Neutrophil (primary cell): ENCODE results near the gene COX4I2.
A peak's percentile ranks its signal among the peaks of the same experiment; 100 is the strongest.

Experiments
- H3K27ac ChIP-seq: fragments of 200-600 bp; sonication (generic); 2 replicates; pipeline ENCODE4 v1.5.1; 2016; ENCODE audit warnings: mild to moderate bottlenecking, moderate library complexity
- H3K27me3 ChIP-seq: fragments of 200-600 bp; sonication (generic); 2 replicates; pipeline ENCODE4 v1.6.0; 2016; ENCODE audit warnings: mild to moderate bottlenecking
- H3K36me3 ChIP-seq: fragments of 200-600 bp; sonication (generic); 2 replicates; pipeline ENCODE4 v1.5.1; 2017
- H3K4me1 ChIP-seq, 2 experiments: fragments of 200-600 bp in 1 of 2; sonication (generic) in 1 of 2; 1 replicate in 1 of 2; 2 replicates in 1 of 2; pipeline versions ENCODE4 v1.5.1 to v1.6.1; 2013 to 2016; ENCODE audit warnings: low read depth in 1 of 2, low read length in 1 of 2, mild to moderate bottlenecking in 1 of 2, moderate library complexity in 1 of 2; ENCODE audit not compliant: control insufficient read depth in 1 of 2, insufficient read depth in 1 of 2
- H3K4me3 ChIP-seq, 2 experiments: fragments of 200-600 bp in 1 of 2; sonication (generic) in 1 of 2; 1 replicate in 1 of 2; 2 replicates in 1 of 2; pipeline ENCODE4 v1.5.1; 2013 to 2016; ENCODE audit warnings: low read depth in 1 of 2, low read length in 1 of 2, mild to moderate bottlenecking in 1 of 2, moderate library complexity in 1 of 2
- H3K9me3 ChIP-seq: fragments of 200-600 bp; sonication (generic); 2 replicates; pipeline ENCODE4 v1.5.1; 2016
- CTCF ChIP-seq: fragments of 200-600 bp; sonication (generic); IDR thresholded peaks from 2 replicates; pipeline ENCODE4 v1.5.1; 2016; ENCODE audit warnings: antibody characterized with exemption

The COX4I2 gene

GRCh38 chr20:31677553-31678260 is 40.0 kb downstream of the COX4I2 start:
- no peak overlapping the region for H3K4me3 ChIP-seq
- H3K27me3 ChIP-seq: no peaks in the 10 kb centered on the region
- peaks cover 27% of the 10 kb centered on the region for H3K36me3 ChIP-seq
- H3K4me1 ChIP-seq: peaks cover 34 to 48% of the 10 kb centered on the region in 2 experiments
- H3K9me3 ChIP-seq: no peaks in the 10 kb centered on the region
- peak overlapping the region; percentile 30 for H3K27ac ChIP-seq
- TF ChIP-seq CTCF: no peak

DNA sequence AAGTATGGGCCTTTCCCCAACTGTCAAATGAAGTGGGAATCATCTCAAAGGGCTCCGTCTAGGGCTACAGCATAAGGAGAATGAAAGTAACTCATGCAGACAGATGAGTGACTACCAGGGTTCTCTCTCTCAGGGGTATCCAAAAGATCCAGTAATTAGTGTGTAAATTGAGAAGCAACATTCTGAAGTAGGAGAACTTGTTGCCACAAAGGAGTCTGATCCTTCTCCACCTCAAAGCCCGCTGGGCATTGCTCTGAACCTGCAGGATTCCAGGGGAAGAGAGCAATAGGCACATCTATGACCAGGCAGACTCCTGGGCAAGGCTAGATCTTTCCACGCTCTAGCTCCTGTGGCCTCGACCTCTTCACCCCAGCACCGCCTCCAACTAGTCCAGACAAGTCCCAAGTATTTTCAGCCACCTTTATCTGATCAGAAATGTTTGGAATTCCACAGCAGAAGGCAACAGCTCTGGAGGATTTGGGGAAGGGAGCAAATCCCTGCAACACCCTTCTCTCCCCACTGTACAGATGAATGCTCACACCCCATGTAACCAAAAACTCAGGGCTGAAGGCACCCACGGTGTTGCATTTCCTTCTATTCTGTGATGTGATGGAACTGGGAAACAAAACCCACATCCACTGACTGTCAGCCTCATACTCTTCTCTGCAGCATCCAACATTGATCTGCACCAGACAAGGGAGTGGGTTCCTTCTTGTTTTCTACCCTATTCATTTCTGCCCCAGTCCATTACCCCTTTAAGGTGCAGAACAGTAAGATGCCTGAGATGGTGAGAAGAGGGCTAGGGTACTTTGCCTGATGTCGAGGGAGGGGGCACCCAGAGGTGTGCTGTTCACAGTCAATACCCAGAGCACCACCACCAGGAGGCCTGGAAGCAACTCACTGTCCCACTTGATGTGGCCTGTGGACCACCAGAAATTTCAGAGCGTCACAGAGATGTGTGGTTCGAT is 41.0 kb downstream of the COX4I2 start:
- Histone ChIP-seq H3K27me3 (no peaks in the 10 kb centered on the region), H3K4me1 (peaks cover 31 to 41% of the 10 kb centered on the region in 2 experiments), H3K9me3 (no peaks in the 10 kb centered on the region), H3K36me3 (peaks cover 27% of the 10 kb centered on the region), H3K4me3 (no peak overlapping the region), H3K27ac (no peak overlapping the region)
- TF ChIP-seq CTCF: no peak

DNA sequence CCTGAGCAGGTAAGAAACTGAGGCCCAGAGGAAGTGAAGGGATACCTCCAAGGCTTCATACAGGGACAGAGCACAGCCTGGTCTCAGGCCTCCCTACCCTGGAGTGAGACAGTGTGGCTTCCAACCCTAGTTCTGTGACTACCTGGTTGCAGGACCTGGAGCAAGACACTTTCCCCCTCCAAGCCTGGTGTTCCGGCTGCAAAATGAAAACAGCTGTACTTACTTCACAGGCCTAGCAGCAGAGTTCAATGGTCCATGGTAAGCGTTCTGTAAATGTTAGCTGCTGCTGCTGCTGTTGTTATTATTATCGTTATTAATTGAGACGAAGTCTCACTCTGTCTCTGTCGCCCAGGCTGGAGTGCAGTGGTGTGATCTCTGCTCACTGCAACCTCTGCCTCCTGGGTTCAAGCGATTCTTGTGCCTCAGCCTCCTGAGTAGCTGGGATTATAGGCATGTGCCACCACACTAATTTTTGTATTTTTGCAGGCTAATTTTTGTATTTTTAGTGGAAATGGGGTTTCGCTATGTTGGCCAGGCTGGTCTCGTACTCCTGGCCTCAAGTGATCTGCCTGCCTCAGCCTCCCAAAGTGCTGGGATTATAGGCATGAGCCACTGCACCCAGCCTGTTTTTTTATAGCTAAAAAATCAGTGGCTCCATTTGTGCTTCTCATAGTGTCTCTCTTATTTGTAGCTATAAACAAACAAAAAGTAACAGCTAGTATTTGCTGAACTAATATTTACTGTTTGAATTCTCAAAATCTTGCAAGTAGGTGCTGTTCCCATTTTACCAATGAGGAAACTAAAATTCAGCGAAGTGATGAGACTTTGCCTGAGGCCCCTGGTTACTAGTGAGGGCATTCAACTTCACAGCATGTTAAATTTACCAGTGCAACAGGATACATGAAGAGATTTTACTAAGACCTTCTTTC is 41.9 kb downstream of the COX4I2 start:
- Histone ChIP-seq H3K36me3 (peaks cover 34% of the 10 kb centered on the region), H3K4me1 (peaks cover 21 to 31% of the 10 kb centered on the region in 2 experiments), H3K4me3 (no peak overlapping the region), H3K27ac (no peak overlapping the region), H3K27me3 (no peaks in the 10 kb centered on the region), H3K9me3 (no peaks in the 10 kb centered on the region)
- TF ChIP-seq CTCF: no peak

DNA sequence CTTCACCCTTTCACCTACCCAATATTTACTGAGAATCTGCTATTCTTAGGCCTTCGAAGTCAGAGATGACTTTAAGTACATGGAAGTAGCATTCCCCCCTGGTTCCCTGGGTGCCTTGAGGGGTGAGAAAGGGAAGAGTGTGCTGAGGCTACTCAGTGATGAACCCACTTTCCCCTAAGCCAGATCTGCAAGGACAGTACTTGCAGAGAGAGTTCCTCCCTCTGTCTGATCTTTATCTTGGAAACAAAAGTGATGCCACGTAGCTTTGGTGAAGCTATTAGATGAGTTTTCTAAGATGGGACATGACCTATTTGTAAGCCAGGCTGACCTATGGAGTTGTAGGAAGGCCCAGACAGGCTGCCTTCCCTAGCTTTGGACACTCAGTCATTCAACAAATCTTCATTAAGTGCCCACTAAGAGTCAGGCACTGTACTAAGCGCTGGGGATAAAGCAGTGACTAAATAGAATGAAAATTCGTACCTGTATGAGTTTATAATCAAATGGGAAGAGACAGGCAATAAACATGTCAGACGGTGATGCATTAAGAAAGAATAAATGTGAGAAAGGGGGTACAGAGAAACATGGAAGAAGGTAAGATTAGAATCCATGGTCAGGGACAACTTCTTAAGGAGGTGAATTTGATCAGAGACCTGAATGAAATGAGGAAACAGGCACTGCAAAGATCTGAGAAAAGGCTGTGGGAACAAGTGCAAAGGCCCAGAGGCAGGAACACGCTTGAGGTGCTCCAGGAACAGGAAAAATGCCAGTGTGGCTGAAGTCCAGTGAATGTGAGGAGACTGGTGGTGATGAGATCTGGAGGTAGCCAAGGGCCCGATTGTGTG is 42.8 kb downstream of the COX4I2 start:
- no peaks in the 10 kb centered on the region for H3K9me3 ChIP-seq
- no peak for TF ChIP-seq CTCF
- peaks cover 34% of the 10 kb centered on the region for H3K36me3 ChIP-seq
- no peaks in the 10 kb centered on the region for H3K27me3 ChIP-seq
- H3K27ac ChIP-seq: no peak overlapping the region
- no peak overlapping the region for H3K4me3 ChIP-seq
- H3K4me1 ChIP-seq: peaks cover 12 to 23% of the 10 kb centered on the region in 2 experiments
